Measurements from ENCODE around the gene GIMAP7.

- TF ChIP-seq CTCF (IDR thresholded peaks at IDR 0.05) (no peak), POLR2A (IDR thresholded peaks at IDR 0.05) (no peak)
These were observed 52.5 kb downstream of the GIMAP7 start, which contains the start of gene GIMAP4 for GRCh38 chr7:150567169-150567568.
